HepG2 (cell line): ENCODE measurements around the gene G6PD. TPM values are rescaled to one million over a fixed set of nuclear protein-coding genes. Genes with fewer than 3 reads are reported as not detected.
"Not testable (repeated sequence)": the region's sequence is repeated elsewhere in the genome, so short reads cannot be mapped to it uniquely, and the experiment has no call there.

Experiments
- ATAC-seq: fragments of 200-7000 bp; cut with Tn5 transposase; 3 replicates; pipeline ENCODE4 v1.9.1; 2020; ENCODE audit warnings: mild to moderate bottlenecking, moderate library complexity
- BruUV-seq: library from RNA; stranded (reverse); fragments of 400-500 nt; replicated peaks from 2 replicates; lab custom pipeline; 2021; lab: Mats Ljungman, UMichigan
- CTCF ChIA-PET: fragments of 300-600 bp; formaldehyde crosslinking; extraction: SDS; loops from one replicate; lab custom pipeline; 2021; ENCODE audit warnings: low total read pairs, inconsistent platforms, low intra/inter-chr PET ratio; lab: Yijun Ruan, JAX
- POLR2A ChIA-PET: fragments of 350-600 bp; sonication (Branson Sonifier 250); formaldehyde crosslinking; loops from one replicate; lab custom pipeline; 2020; ENCODE audit warnings: antibody characterized with exemption, inconsistent platforms; lab: Yijun Ruan, JAX
- DNase-seq: peaks from one replicate; pipeline ENCODE4 v3.0.0-alpha.2; 2015; ENCODE audit warnings: low spot score
- FAIRE-seq: peaks from 3 replicates; lab custom pipeline; 2011; peaks lifted over from hg19 to GRCh38; lab: Jason Lieb, UNC
- H2AFZ ChIP-seq: one replicate; pipeline ENCODE4 v1.6.1; 2011; ENCODE audit warnings: low read length, inconsistent platforms
- H3K27ac ChIP-seq: fragments of 300-600 bp; 3 replicates; pipeline ENCODE4 v1.8.0; 2011; ENCODE audit warnings: mixed run types, mild to moderate bottlenecking, mixed read lengths, low read length, inconsistent platforms; ENCODE audit not compliant: insufficient read depth; ENCODE audit errors: extremely low read length
- H3K27me3 ChIP-seq, 2 experiments: fragments of 200-600 bp in 1 of 2; 2 replicates in 1 of 2; 3 replicates in 1 of 2; pipeline versions ENCODE4 v1.6.0 to v1.8.0; 2011; ENCODE audit warnings: low read length in 2 of 2, mild to moderate bottlenecking in 2 of 2, moderate library complexity in 2 of 2, inconsistent platforms in 1 of 2; ENCODE audit not compliant: insufficient read depth in 2 of 2, control insufficient read depth in 1 of 2
- H3K36me3 ChIP-seq, 2 experiments: fragments of 200-600 bp in 1 of 2; replicated peaks in 1 of 2; 2 replicates in 1 of 2; 3 replicates in 1 of 2; pipeline versions ENCODE4 v1.5.1 to v1.8.0; 2011; ENCODE audit warnings: low read length in 2 of 2, inconsistent platforms in 1 of 2; ENCODE audit not compliant: insufficient read depth in 2 of 2, control insufficient read depth in 1 of 2
- H3K4me1 ChIP-seq: 2 replicates; pipeline ENCODE4 v1.5.1; 2012; ENCODE audit warnings: low read length, inconsistent platforms; ENCODE audit not compliant: insufficient read depth
- H3K4me2 ChIP-seq: 2 replicates; pipeline ENCODE4 v1.6.0; 2011; ENCODE audit warnings: low read depth, low read length, inconsistent platforms
- H3K4me3 ChIP-seq, 3 experiments: fragments of 200-600 bp in 1 of 3; sonication (generic), shearing (Covaris generic) in 1 of 3; replicated peaks in 1 of 3; 2 replicates each; pipeline ENCODE4 v1.5.1; 2011 to 2016; ENCODE audit warnings: low read length in 3 of 3, inconsistent platforms in 2 of 3, low read depth in 2 of 3, mild to moderate bottlenecking in 2 of 3, control low read depth in 1 of 3, mixed read lengths in 1 of 3; ENCODE audit not compliant: insufficient read depth in 1 of 3
- H3K79me2 ChIP-seq: one replicate; pipeline ENCODE4 v1.6.1; 2011; ENCODE audit warnings: low read length, inconsistent platforms; ENCODE audit not compliant: insufficient read depth
- H3K9ac ChIP-seq: 2 replicates; pipeline ENCODE4 v1.6.0; 2011; ENCODE audit warnings: mild to moderate bottlenecking, low read depth, low read length, inconsistent platforms; ENCODE audit not compliant: insufficient read depth
- H3K9me3 ChIP-seq: 2 replicates; pipeline ENCODE4 v1.5.1; 2012; ENCODE audit warnings: mild to moderate bottlenecking, low read length
- H4K20me1 ChIP-seq: 2 replicates; pipeline ENCODE4 v1.6.0; 2011; ENCODE audit warnings: inconsistent platforms, mild to moderate bottlenecking, low read length, moderate library complexity; ENCODE audit not compliant: insufficient read depth
- KAT7 ChIP-seq: IDR thresholded peaks from 2 replicates; pipeline ENCODE4 v1.6.1; 2018; ENCODE audit warnings: borderline replicate concordance, missing compliant biosample characterization
- ZFX ChIP-seq: sonication (generic); formaldehyde crosslinking; IDR thresholded peaks from 2 replicates; pipeline ENCODE4 v1.4.0; 2020; ENCODE audit warnings: mild to moderate bottlenecking, low read depth, missing genetic modification reagents, moderate library complexity
- ZSCAN21 ChIP-seq: sonication (generic); formaldehyde crosslinking; IDR thresholded peaks from 2 replicates; pipeline ENCODE4 v1.8.0; 2022; ENCODE audit warnings: mild to moderate bottlenecking, missing genetic modification reagents, moderate library complexity, borderline replicate concordance
- WGBS: methylation state at CpG from one replicate; pipeline ENCODE4 v1.1.6; 2017; ENCODE audit warnings: low lambda C conversion rate; 5-methylcytosine and 5-hydroxymethylcytosine counted together
- in situ Hi-C: cut with HindIII; loops from 2 replicates; pipeline ENCODE4 v1.10.0; 2017; ENCODE audit warnings: low pct_unique_long_range_greater_than_20kb; ENCODE audit not compliant: extremely low pct_ligation_motif_present
- intact Hi-C: fragments of 100-400 bp; cut with micrococcal nuclease; formaldehyde crosslinking; loops from one replicate; pipeline ENCODE4 v1.10.0; 2022; ENCODE audit not compliant: unreplicated experiment
- polyA plus RNA-seq, 8 experiments: library from polyadenylated mRNA; depleted of rRNA in 3 of 8; stranded (reverse) in 7 of 8; unstranded in 1 of 8; fragments of >200 nt; fragmentation: Illumina TruSeq in 4 of 8; extraction: Trizol in 4 of 8; gene quantifications; 2 replicates each; pipeline versions ENCODE4 v1.2.1 to v1.2.3, GENCODE V29; 2011 to 2016; ENCODE audit warnings: low read depth in 4 of 8, missing spikeins in 1 of 8, mixed read lengths in 1 of 8; ENCODE audit not compliant: insufficient read depth in 1 of 8
- total RNA-seq, 5 experiments: library from RNA; depleted of rRNA; stranded (reverse); fragments of >200 nt; fragmentation: Illumina TruSeq; extraction: Trizol; gene quantifications; 2 replicates each; pipeline ENCODE4 v1.2.3, GENCODE V29; 2016; ENCODE audit warnings: low read depth in 1 of 5
- TF ChIP-seq, protein P1 (sequence below): sonication (generic); formaldehyde crosslinking; IDR thresholded peaks from 2 replicates; pipeline ENCODE4 v1.9.0; 2022; ENCODE audit warnings: missing genetic modification reagents, mild to moderate bottlenecking, borderline replicate concordance

G6PD gene
- total and polyA plus RNA-seq, 2 of the 13 experiments (the other 11 are each of a cell fraction or from before 2014, with no cell fraction given), result 18.8 to 28.8 TPM

DNA sequence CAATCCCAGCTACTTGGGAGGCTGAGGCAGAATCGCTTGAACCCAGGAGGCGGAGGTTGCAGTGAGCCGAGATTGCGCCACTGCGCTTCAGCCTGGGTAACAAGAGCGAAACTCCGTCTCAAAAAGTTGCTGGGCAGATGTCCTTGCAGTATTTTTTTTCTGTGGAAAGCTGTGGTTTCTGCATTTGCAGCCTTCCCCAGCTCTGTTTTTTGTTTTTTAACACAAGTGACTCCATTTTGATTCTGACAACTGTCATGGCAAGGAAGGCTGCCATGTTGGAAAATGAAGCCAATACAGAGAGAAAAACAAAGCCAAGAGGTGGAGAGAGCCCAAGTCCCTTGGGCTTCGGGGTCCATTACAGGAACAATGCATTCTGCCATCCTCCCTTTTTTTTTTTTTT lies 44.5 kb downstream of the G6PD start (continued):
- TF ChIP-seq, protein P1, sequence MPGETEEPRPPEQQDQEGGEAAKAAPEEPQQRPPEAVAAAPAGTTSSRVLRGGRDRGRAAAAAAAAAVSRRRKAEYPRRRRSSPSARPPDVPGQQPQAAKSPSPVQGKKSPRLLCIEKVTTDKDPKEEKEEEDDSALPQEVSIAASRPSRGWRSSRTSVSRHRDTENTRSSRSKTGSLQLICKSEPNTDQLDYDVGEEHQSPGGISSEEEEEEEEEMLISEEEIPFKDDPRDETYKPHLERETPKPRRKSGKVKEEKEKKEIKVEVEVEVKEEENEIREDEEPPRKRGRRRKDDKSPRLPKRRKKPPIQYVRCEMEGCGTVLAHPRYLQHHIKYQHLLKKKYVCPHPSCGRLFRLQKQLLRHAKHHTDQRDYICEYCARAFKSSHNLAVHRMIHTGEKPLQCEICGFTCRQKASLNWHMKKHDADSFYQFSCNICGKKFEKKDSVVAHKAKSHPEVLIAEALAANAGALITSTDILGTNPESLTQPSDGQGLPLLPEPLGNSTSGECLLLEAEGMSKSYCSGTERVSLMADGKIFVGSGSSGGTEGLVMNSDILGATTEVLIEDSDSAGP (CRISPR knock-in tag), result no peak
- TF ChIP-seq ZFX (CRISPR knock-in tag), result no peak
- TF ChIP-seq ZSCAN21, result no peak
- TF ChIP-seq KAT7, result no peak

DNA sequence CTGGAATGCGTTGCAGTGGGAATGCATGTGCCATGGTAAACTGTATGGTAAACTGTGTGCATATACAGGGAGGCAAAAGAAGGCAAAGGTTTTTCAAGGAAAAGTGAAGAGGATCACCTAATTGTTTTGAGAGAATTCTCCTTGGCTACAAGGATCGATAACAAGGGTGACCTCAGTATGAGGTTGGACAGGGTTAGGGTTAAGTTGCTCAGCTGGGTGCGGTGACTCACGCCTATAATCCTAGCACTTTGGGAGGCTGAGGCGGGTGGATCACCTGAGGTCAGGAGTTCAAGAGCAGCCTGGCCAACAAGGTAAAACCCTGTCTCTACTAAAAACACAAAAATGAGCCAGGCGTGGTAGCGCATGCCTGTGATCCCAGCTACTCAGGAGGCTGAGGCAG lies 45.2 kb downstream of the G6PD start:
- H3K27ac ChIP-seq, H3K4me3 ChIP-seq, H4K20me1 ChIP-seq, DNase-seq, H3K9me3 ChIP-seq, H3K36me3 ChIP-seq, in situ Hi-C loops, BruUV-seq, ATAC-seq, H3K4me1 ChIP-seq, H3K79me2 ChIP-seq, intact Hi-C loops, CTCF ChIA-PET, H3K4me2 ChIP-seq, H2AFZ ChIP-seq, FAIRE-seq, H3K27me3 ChIP-seq, H3K9ac ChIP-seq: not testable (repeated sequence)
- POLR2A ChIA-PET, result interaction anchor here (0.9 to 1.1 kb wide), 2 partner anchors 11 kb away, joined by 3 to 4 read pairs; partner anchors contain the start of gene SLC10A3
- 39% methylated on average over 7 of the region's 7 CpGs for WGBS

DNA sequence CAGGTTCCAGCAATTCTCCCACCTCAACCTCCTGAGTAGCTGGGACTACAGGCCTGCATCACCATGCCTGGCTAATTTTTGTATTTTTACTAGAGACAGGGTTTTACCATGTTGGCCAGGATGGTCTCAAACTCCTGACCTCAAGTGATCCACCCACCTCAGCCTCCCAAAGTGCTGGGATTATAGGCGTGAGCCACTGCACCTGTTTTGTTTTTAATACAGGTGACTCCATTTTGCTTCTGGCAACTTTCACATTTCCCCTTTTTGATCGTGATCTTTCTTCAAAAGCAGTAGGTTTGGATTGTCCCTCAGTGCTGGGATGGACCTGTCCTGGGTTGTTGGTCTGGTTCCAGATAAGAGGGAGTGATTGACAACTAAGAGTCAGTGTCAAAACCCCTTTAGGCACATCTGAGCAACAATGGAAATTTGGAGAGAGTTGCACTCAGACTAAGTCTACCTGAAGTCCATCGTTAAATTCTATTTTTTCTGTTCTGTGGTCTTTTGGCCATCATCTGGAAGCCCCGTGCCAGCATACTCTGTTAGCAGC lies 50.0 kb downstream of the G6PD start:
- CTCF ChIA-PET, intact Hi-C loops, H3K27ac ChIP-seq, H3K4me3 ChIP-seq, H2AFZ ChIP-seq, FAIRE-seq, H3K4me1 ChIP-seq, DNase-seq, in situ Hi-C loops, H3K79me2 ChIP-seq, H3K9me3 ChIP-seq, H3K27me3 ChIP-seq, H4K20me1 ChIP-seq, H3K9ac ChIP-seq, H3K36me3 ChIP-seq, BruUV-seq, ATAC-seq, H3K4me2 ChIP-seq: not testable (repeated sequence)
- 22% methylated on average over 3 of the region's 4 CpGs for WGBS
- POLR2A ChIA-PET, result interaction anchor here (0.7 kb wide), 1 partner anchor 45 kb away, joined by 3 read pairs; no protein-coding TSS in a partner anchor
